Astrocyte of the spinal cord (primary cell): ENCODE measurements around the gene C4orf33.
A peak's percentile ranks its signal among the peaks of the same experiment; 100 is the strongest.

Experiments used
- DNase-seq: peaks from one replicate; pipeline ENCODE4 v3.0.0; 2011; ENCODE audit warnings: low read depth, low spot score
- H3K4me3 ChIP-seq: 2 replicates; pipeline ENCODE4 v1.5.1; 2011; ENCODE audit warnings: low read depth, mild to moderate bottlenecking, low read length, moderate library complexity
- CTCF ChIP-seq: IDR thresholded peaks from 2 replicates; pipeline ENCODE4 v1.5.1; 2012; ENCODE audit warnings: low read depth, mild to moderate bottlenecking, low read length, inconsistent platforms
- in situ Hi-C: cut with HindIII; loops from 2 replicates; pipeline ENCODE4 v1.10.0; 2017; ENCODE audit warnings: low sequenced_read_pairs

C4orf33 gene

GRCh38 chr4:129140521-129140920 lies 44.6 kb downstream of the C4orf33 start:
- no peak overlapping the region for H3K4me3 ChIP-seq
- in situ Hi-C loops: no loop called here
- peak; percentile 18 for DNase-seq
- peak; percentile 31 for TF ChIP-seq CTCF

GRCh38 chr4:129143359-129143758 lies 47.4 kb downstream of the C4orf33 start:
- in situ Hi-C loops: no loop called here
- no peak for DNase-seq
- H3K4me3 ChIP-seq: no peak overlapping the region
- TF ChIP-seq CTCF: no peak

GRCh38 chr4:129144755-129145206 lies 48.8 kb downstream of the C4orf33 start:
- no peak overlapping the region for H3K4me3 ChIP-seq
- no peak for TF ChIP-seq CTCF
- DNase-seq: no peak
- in situ Hi-C loops: no loop called here

- no peak for DNase-seq
- no peak overlapping the region for H3K4me3 ChIP-seq
- in situ Hi-C loops: no loop called here
- no peak for TF ChIP-seq CTCF
Observed at GRCh38 chr4:129145222-129145730, 49.3 kb downstream of the C4orf33 start.

DNA sequence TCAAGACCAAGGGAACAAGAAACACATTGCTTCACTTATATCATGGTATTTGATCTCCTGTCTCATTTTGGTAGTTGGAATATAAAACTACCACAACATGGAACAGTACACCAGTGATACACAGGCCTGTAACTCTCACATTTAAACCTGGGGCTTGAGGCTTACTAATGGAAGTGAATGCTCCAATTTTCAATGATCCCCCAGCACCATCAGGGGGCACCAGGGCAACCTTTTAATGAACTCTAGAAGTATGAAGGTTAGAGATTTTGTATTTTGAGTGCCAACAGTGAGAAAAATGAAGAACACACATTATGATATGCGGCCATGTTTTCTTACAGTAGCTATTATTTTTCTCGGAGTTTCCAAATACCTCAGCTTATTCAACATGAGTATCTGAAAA lies 50.7 kb downstream of the C4orf33 start:
- H3K4me3 ChIP-seq: no peak overlapping the region
- DNase-seq: no peak
- TF ChIP-seq CTCF: no peak
- in situ Hi-C loops: no loop called here

GRCh38 chr4:129148892-129149291 lies 52.9 kb downstream of the C4orf33 start:
- in situ Hi-C loops: no loop called here
- no peak overlapping the region for H3K4me3 ChIP-seq
- DNase-seq: no peak
- no peak for TF ChIP-seq CTCF

DNA sequence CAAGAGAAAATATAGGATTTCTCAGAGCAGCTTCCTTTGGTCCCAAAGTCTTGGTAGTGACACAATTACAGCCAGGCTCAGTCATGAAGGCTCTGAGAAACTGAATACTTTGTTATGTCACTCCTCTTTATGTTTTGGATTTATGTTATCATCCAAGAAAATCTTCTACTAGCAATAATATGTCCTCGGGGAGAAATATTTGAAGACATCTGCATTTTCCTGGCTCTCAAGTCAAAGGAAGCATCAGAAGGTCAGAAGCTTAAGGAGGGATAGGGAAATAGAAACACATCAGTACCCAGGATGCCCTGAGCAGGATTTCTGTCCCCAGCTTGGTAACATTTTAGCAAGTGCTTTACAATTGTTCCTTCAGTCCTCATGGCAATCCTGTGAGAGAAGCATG lies 54.0 kb downstream of the C4orf33 start:
- no peak overlapping the region for H3K4me3 ChIP-seq
- in situ Hi-C loops: no loop called here
- no peak for TF ChIP-seq CTCF
- DNase-seq: no peak
